ENCODE measurements around the gene CCDC12.

Gene CCDC12

GRCh38 chr3:46931631-46932331 is 44.8 kb downstream of the CCDC12 start:
- H3K9me3 Mint-ChIP-seq = peaks cover 6% of the 10 kb centered on the region
- H3K4me3 Mint-ChIP-seq = no peak overlapping the region
- H3K4me1 Mint-ChIP-seq = peaks cover 35% of the 10 kb centered on the region
- DNase-seq = no peak
- peaks cover 26% of the 10 kb centered on the region for H3K36me3 Mint-ChIP-seq (ENCODE audit: low read depth)
- no peak for TF ChIP-seq CTCF (IDR thresholded peaks at IDR 0.05)
- H3K27ac Mint-ChIP-seq = peak overlapping the region; percentile 57
- peaks cover 3% of the 10 kb centered on the region for H3K27me3 Mint-ChIP-seq (ENCODE audit: low read depth, poor library complexity)

GRCh38 chr3:46930945-46931403 is 45.6 kb downstream of the CCDC12 start:
- no peak for DNase-seq
- no peak for TF ChIP-seq CTCF (IDR thresholded peaks at IDR 0.05)
- no peak overlapping the region for H3K4me3 Mint-ChIP-seq
- peaks cover 27% of the 10 kb centered on the region for H3K4me1 Mint-ChIP-seq
- peak overlapping the region; percentile 48 for H3K27ac Mint-ChIP-seq
- H3K27me3 Mint-ChIP-seq (ENCODE audit: low read depth, poor library complexity) = no peaks in the 10 kb centered on the region
- H3K9me3 Mint-ChIP-seq = peaks cover 6% of the 10 kb centered on the region
- peaks cover 21% of the 10 kb centered on the region for H3K36me3 Mint-ChIP-seq (ENCODE audit: low read depth)

- DNase-seq = no peak
- Mint-ChIP-seq H3K4me1 (peaks cover 21% of the 10 kb centered on the region), H3K4me3 (no peak overlapping the region), H3K36me3 (ENCODE audit: low read depth) (peaks cover 21% of the 10 kb centered on the region), H3K27ac (no peak overlapping the region), H3K9me3 (peaks cover 6% of the 10 kb centered on the region), H3K27me3 (ENCODE audit: low read depth, poor library complexity) (no peaks in the 10 kb centered on the region)
- TF ChIP-seq CTCF (IDR thresholded peaks at IDR 0.05) = no peak
Measured at GRCh38 chr3:46930166-46930944, 46.2 kb downstream of the CCDC12 start.

- TF ChIP-seq CTCF (IDR thresholded peaks at IDR 0.05) = no peak
- H3K9me3 Mint-ChIP-seq = peaks cover 6% of the 10 kb centered on the region
- peaks cover 17% of the 10 kb centered on the region for H3K4me1 Mint-ChIP-seq
- DNase-seq = no peak
- H3K4me3 Mint-ChIP-seq = no peak overlapping the region
- H3K27me3 Mint-ChIP-seq (ENCODE audit: low read depth, poor library complexity) = no peaks in the 10 kb centered on the region
- H3K36me3 Mint-ChIP-seq (ENCODE audit: low read depth) = peaks cover 21% of the 10 kb centered on the region
- H3K27ac Mint-ChIP-seq = peak overlapping the region; percentile 21
Measured at GRCh38 chr3:46929324-46929723, 47.2 kb downstream of the CCDC12 start.

GRCh38 chr3:46928282-46928681 is 48.3 kb downstream of the CCDC12 start:
- no peak for TF ChIP-seq CTCF (IDR thresholded peaks at IDR 0.05)
- H3K4me1 Mint-ChIP-seq = peaks cover 13% of the 10 kb centered on the region
- H3K27me3 Mint-ChIP-seq (ENCODE audit: low read depth, poor library complexity) = no peaks in the 10 kb centered on the region
- no peak for DNase-seq
- no peak overlapping the region for H3K27ac Mint-ChIP-seq
- H3K4me3 Mint-ChIP-seq = no peak overlapping the region
- H3K9me3 Mint-ChIP-seq = peaks cover 6% of the 10 kb centered on the region
- H3K36me3 Mint-ChIP-seq (ENCODE audit: low read depth) = peaks cover 23% of the 10 kb centered on the region

Data from nephron progenitor cell (in vitro differentiated cells).